Smooth muscle cell (in vitro differentiated cells): ENCODE results near the gene ANKRD12. TPM values are rescaled to one million over a fixed set of nuclear protein-coding genes. Genes with fewer than 3 reads are reported as not detected.

ENCODE experiments used
- DNase-seq: peaks from one replicate; lab custom pipeline; 2025; ENCODE audit not compliant: unreplicated experiment; lab: John Stamatoyannopoulos, UW
- H2AFZ ChIP-seq: fragments of 200-600 bp; sonication (generic); 2 replicates; pipeline ENCODE4 v1.6.0; 2016; ENCODE audit warnings: antibody characterized with exemption, low read depth, mild to moderate bottlenecking
- H3F3A ChIP-seq: fragments of 200-600 bp; sonication (generic); 2 replicates; pipeline ENCODE4 v1.6.0; 2017; ENCODE audit warnings: antibody characterized with exemption, low read depth
- H3K27ac ChIP-seq: fragments of 200-600 bp; sonication (generic); 2 replicates; pipeline ENCODE4 v1.5.1; 2016; ENCODE audit warnings: low read depth, mild to moderate bottlenecking
- H3K27me3 ChIP-seq: fragments of 200-600 bp; sonication (generic); 2 replicates; pipeline ENCODE4 v1.6.1; 2016; ENCODE audit warnings: low read depth, mild to moderate bottlenecking
- H3K36me3 ChIP-seq: fragments of 200-600 bp; sonication (generic); 2 replicates; pipeline ENCODE4 v1.5.1; 2016; ENCODE audit warnings: low read depth
- H3K4me1 ChIP-seq: fragments of 200-600 bp; sonication (generic); 2 replicates; pipeline ENCODE4 v1.5.1; 2016; ENCODE audit warnings: low read depth
- H3K4me2 ChIP-seq: fragments of 200-600 bp; sonication (generic); 2 replicates; pipeline ENCODE4 v1.6.0; 2016; ENCODE audit warnings: mild to moderate bottlenecking
- H3K4me3 ChIP-seq: fragments of 200-600 bp; sonication (generic); 2 replicates; pipeline ENCODE4 v1.5.1; 2016; ENCODE audit warnings: mild to moderate bottlenecking
- H3K79me2 ChIP-seq: fragments of 200-600 bp; sonication (generic); 2 replicates; pipeline ENCODE4 v1.6.0; 2016; ENCODE audit warnings: low read depth, mild to moderate bottlenecking
- H3K9ac ChIP-seq: fragments of 200-600 bp; sonication (generic); 2 replicates; pipeline ENCODE4 v1.6.0; 2016; ENCODE audit warnings: low read depth
- H3K9me3 ChIP-seq: fragments of 200-600 bp; sonication (generic); replicated peaks from 2 replicates; pipeline ENCODE4 v1.5.1; 2016; ENCODE audit warnings: low read depth
- H4K20me1 ChIP-seq: fragments of 200-600 bp; sonication (generic); 2 replicates; pipeline ENCODE4 v1.6.0; 2016; ENCODE audit warnings: low read depth
- WGBS: methylation state at CpG from one replicate; pipeline ENCODE4 v1.1.7; 2016; ENCODE audit warnings: low lambda C conversion rate; 5-methylcytosine and 5-hydroxymethylcytosine counted together
- polyA plus RNA-seq: library from polyadenylated mRNA; unstranded; fragments of >200 nt; fragmentation: Nextera tagmentation; extraction: Ambion mirVana; gene quantifications from 2 replicates; pipeline ENCODE4 v1.2.1, GENCODE V29; 2016
- total RNA-seq: library from RNA; depleted of rRNA; stranded (reverse); fragments of >200 nt; gene quantifications from 2 replicates; pipeline ENCODE4 v1.2.3, GENCODE V29; 2014
- TF ChIP-seq, protein P1 (sequence below): fragments of 200-600 bp; sonication (generic); IDR thresholded peaks from 2 replicates; pipeline ENCODE4 v1.5.1; 2017; ENCODE audit warnings: borderline replicate concordance, mild to moderate bottlenecking, antibody characterized with exemption; ENCODE audit not compliant: insufficient read depth, poor library complexity, severe bottlenecking

The ANKRD12 gene
- total and polyA plus RNA-seq, 2 experiments from 2014 or later, result 28.8 to 43.7 TPM

DNA sequence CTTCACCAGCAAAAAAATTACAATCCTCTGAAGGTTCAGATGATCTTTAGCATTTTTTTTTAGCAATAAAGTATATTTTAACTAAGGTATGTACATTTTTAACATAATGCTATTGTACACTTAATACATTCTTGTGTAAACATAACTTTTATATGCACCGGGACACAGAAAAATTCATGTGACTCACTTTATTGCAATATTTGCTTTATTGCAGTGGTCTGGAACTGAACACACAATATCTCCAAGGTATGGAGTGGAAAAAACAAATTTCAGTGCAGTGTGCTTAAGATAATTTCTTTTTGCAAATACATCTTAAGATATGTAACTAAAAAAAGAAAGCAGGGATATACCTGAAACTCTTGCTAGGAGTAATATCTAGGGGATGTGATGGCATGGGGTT lies 192.9 kb downstream of the ANKRD12 start:
- Histone ChIP-seq H3K79me2 (no peaks in the 10 kb centered on the region), H3K4me1 (no peaks in the 10 kb centered on the region), H3K4me2 (no peak overlapping the region), H4K20me1 (no peaks in the 10 kb centered on the region), H3K9ac (no peak overlapping the region), H3F3A (no peaks in the 10 kb centered on the region), H3K36me3 (peaks cover 6% of the 10 kb centered on the region), H2AFZ (no peak overlapping the region), H3K27ac (no peak overlapping the region), H3K27me3 (no peaks in the 10 kb centered on the region), H3K4me3 (no peak overlapping the region), H3K9me3 (no peaks in the 10 kb centered on the region)
- no peak for DNase-seq
- 86% methylated on average over 1 of the region's 1 CpG for WGBS
- TF ChIP-seq, protein P1, sequence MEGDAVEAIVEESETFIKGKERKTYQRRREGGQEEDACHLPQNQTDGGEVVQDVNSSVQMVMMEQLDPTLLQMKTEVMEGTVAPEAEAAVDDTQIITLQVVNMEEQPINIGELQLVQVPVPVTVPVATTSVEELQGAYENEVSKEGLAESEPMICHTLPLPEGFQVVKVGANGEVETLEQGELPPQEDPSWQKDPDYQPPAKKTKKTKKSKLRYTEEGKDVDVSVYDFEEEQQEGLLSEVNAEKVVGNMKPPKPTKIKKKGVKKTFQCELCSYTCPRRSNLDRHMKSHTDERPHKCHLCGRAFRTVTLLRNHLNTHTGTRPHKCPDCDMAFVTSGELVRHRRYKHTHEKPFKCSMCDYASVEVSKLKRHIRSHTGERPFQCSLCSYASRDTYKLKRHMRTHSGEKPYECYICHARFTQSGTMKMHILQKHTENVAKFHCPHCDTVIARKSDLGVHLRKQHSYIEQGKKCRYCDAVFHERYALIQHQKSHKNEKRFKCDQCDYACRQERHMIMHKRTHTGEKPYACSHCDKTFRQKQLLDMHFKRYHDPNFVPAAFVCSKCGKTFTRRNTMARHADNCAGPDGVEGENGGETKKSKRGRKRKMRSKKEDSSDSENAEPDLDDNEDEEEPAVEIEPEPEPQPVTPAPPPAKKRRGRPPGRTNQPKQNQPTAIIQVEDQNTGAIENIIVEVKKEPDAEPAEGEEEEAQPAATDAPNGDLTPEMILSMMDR, result no peak

DNA sequence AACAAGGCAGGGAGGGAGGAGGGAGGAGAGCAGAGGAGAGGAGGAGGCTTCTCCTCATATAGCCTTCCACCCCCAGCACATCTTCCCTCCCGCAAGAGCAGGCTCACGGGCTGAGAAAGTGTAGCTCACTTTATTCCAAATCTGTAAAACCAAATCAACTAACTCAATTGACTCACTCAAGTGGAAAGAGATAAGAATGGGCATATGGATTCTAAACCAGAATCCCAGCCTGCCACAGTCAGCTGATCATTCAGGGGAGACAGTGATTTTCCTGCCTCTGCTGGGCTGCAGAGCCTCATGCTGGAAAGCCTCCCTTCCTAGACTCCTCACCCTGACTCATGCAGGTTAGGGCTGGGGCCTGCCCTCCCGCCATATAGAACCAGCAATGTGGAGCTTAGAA lies 193.8 kb downstream of the ANKRD12 start:
- Histone ChIP-seq H3K4me3 (no peak overlapping the region), H3K79me2 (peaks cover 6% of the 10 kb centered on the region), H3K27me3 (no peaks in the 10 kb centered on the region), H3K36me3 (peaks cover 6% of the 10 kb centered on the region), H2AFZ (no peak overlapping the region), H3K9ac (no peak overlapping the region), H3K4me1 (no peaks in the 10 kb centered on the region), H3K9me3 (no peaks in the 10 kb centered on the region), H4K20me1 (no peaks in the 10 kb centered on the region), H3F3A (no peaks in the 10 kb centered on the region), H3K27ac (no peak overlapping the region), H3K4me2 (no peak overlapping the region)
- TF ChIP-seq, protein P1, result no peak
- 67% methylated on average over 3 of the region's 3 CpGs for WGBS
- DNase-seq, result no peak

DNA sequence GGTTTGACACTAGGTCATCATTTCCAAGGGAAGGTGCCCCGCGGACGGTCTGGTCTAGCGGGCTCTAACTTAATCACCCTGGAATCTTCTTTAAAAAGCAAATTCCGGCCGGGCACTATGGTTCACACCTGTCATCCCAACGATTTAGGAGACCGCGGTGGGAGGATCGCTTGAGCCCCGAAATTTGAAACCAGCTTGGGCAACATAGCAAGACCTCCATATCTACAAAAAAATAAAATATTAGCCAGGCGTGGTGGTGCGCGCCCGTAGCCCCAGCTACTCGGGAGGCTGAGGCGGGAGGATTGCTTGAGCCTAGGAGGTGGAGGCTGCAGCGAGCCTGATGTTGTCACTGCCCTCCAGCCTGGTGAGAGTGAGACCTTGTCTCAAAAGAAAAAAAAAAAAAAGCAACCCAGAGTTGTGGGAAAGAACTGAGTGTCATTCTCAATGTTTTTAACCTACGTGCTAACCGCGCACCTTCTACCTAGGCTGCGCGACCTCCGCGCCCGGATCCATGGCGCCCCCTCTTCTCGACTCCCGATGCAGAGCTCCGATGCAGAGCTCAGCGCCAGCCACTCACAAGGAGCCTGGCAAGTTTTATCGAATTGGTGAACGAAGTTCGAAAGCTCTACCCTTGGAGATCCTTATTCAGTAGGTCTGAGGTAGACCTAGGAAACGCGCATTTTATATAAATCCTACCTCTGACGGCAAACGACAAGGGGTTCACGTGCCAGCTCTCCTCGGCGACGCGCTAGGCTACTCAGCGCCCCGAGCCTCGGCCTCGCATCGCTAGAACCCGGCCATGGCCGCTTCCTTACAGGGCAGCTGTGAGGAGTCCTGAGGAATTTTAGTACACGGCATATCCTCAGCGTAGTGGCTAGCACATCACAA lies 197.1 kb downstream of the ANKRD12 start:
- H3K36me3 ChIP-seq, result peaks cover 12% of the 10 kb centered on the region
- H3K9me3 ChIP-seq, result no peaks in the 10 kb centered on the region
- TF ChIP-seq, protein P1, result no peak
- peaks cover 19% of the 10 kb centered on the region for H4K20me1 ChIP-seq
- peaks cover 5% of the 10 kb centered on the region for H3K4me1 ChIP-seq
- peaks cover 38% of the 10 kb centered on the region for H3K79me2 ChIP-seq
- 34% methylated on average over 52 of the region's 52 CpGs for WGBS
- peak overlapping the region; percentile 96 for H2AFZ ChIP-seq
- H3K27ac ChIP-seq, result peak overlapping the region; percentile 63
- peak overlapping the region; percentile 84 for H3K4me2 ChIP-seq
- H3K27me3 ChIP-seq, result no peaks in the 10 kb centered on the region
- H3K4me3 ChIP-seq, result peak overlapping the region; percentile 94
- DNase-seq, result no peak
- no peaks in the 10 kb centered on the region for H3F3A ChIP-seq
- peak overlapping the region; percentile 59 for H3K9ac ChIP-seq
